NCI-H226 (cell line): ENCODE data around the gene LRRC75A.
A peak's percentile ranks its signal among the peaks of the same experiment; 100 is the strongest.
"Not testable (repeated sequence)": the region's sequence is repeated elsewhere in the genome, so short reads cannot be mapped to it uniquely, and the experiment has no call there.

Source experiments
- DNase-seq: peaks from one replicate; pipeline ENCODE4 v3.0.0-alpha.2; 2015

The LRRC75A gene

GRCh38 chr17:16447676-16448075 lies 44.3 kb downstream of the LRRC75A start:
- DNase-seq, result peak; percentile 66

DNA sequence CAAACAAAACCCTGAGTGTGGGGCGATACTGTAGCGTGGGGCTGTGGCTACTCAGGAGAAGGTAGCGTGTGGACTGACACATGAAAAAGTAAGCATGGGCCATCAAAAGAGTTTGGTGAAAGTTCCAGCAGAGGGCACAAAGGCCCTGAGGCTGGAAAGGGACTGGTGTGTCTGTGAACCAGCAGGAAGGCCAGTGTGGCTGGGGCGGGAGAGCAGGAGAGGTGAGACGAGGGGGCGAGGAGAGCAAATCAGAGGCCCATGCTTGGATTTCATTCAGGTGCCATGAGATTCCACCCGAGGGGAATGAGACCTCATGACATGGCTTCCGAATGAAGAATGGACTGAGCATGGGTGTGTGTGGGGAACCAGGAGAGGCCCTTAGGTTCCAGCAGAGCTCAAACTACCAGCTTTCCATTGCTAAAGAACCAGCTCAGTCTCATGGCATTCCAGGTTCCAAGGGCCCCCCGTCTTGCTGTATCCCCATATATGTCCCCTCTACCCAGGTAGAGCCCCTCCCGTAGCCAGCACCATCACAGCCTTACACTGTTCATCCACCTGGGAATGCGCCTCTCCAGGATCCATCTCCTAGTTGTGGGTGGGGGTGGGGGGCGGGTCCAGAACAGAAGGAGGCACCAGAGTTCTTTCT lies 45.5 kb downstream of the LRRC75A start:
- DNase-seq, result no peak

DNA sequence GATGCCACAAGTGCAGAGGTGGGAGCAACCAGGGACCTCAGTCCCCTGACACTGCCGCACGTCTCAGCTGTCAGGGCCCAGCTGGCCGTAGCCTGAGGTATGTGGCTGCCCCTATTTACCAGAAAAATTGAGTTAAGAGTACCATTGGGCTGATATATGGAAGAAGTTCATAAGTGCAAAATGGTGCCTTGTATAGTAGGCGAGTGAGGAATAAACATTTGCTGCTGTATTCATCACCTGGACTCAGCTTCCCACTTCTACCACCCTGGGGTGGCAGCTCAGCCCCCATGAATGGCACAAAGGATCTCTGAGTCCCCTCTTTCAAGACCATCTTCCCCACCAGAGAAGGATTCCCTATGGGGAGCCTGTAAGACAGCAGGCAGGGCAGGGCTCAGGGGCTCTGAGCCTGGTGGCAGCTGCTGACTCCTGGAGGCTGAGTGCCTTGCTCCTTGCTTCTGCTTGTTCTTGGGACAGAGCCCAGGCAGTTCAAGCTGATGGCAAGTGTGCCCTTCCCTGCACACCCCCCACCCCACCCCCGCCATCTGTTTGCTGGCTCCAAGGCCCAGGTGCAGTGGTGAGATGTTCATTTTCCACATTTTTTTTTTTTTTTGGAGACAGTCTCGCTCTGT lies 47.6 kb downstream of the LRRC75A start:
- no peak for DNase-seq

GRCh38 chr17:16443511-16444257 lies 48.3 kb downstream of the LRRC75A start:
- no peak for DNase-seq

- no peak for DNase-seq
Measured at GRCh38 chr17:16442594-16443510, 49.1 kb downstream of the LRRC75A start.

GRCh38 chr17:16442141-16442540 lies 49.9 kb downstream of the LRRC75A start:
- no peak for DNase-seq

DNA sequence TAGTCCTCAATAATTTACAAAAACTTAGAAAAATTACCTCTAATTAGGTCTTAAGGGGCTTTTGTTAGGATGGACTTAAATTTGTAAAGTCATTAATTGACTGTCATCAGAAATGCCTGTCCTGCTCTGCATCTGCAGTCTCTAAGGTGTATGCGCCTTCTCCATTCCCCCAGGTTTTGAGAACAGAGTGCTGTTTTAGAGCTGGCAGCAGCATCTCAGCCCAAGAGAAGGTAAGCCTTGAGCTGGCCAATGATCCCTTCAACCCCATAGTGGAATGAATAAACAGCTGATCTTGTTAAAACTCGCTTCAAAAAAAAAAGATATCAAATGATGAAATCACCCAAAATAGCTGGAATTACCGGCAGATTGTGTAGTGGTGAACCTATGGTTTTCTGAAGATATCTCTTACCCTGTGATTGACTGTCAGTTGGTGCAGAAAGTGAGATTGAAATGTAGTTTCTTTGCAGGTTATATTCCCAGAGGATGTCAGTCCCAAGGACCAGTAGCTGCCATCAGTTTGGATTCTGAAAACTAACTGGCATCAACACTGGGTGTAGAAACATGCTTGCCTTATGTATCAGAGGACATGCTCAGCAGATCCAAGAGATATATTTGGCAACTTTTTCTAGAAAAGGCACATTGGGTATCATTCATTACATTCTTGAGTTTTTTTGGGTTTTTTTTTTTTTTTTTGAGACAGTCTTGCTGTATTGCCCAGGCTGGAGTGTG lies 50.9 kb downstream of the LRRC75A start:
- DNase-seq, result no peak

DNA sequence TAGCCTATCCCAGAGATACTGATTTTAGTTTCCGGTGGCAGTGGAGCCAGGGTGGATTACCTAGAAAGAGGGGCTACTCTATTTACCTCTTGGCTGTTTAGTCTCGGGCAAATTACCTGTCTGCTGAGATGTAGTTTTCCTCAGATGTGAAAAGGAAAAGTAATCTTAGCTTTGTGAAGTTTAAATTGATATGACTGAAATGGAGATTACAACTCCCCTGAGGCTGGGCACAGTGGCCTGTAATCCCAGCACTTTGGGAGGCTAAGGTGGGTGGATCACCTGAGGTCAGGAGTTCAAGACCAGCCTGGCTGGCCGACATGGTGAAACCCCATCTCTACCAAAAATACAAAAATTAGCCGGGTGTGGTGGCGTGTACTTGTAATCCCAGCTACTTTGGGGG lies 51.6 kb downstream of the LRRC75A start:
- DNase-seq, result not testable (repeated sequence)

- no peak for DNase-seq
Measured at GRCh38 chr17:16439811-16440351, 52.1 kb downstream of the LRRC75A start.

- no peak for DNase-seq
Measured at GRCh38 chr17:16439303-16439791, 52.6 kb downstream of the LRRC75A start.

DNA sequence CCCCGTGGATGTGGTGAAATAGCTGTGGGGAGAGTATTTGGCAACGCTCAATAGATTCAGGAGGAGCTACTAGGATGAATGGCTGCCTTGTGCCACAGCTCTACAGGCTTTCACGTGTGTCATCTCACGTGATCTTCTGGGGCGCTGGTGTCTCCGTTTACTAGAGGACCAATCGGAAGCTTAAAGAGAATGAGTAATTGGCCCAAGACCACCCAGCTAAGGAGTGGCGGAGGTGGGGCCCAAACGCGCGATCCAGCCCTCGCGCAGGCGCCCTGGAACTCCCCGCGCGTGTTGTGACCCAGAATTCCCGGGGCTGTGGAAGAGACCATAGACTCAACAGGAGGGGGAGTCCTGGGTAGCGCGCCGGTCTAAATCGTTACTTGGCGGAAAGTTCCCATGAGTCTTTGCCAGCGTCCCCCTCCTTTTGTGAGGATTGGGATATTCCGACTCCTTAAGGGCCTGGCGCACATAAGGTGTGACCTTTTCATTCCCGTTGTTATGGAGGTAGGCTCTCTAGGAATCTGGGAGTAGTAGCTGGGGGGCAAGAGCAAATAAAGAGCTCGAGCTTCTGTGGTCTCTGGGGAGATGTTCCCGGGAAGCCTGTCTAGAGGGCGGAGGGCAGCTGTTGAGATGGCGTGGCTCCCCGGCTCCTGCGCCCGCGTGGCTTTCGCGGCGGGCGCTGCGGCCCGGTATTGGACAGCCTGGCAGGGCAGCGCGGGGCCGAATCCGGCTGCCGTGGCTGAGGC lies 53.3 kb downstream of the LRRC75A start:
- peak; percentile 98 for DNase-seq

DNA sequence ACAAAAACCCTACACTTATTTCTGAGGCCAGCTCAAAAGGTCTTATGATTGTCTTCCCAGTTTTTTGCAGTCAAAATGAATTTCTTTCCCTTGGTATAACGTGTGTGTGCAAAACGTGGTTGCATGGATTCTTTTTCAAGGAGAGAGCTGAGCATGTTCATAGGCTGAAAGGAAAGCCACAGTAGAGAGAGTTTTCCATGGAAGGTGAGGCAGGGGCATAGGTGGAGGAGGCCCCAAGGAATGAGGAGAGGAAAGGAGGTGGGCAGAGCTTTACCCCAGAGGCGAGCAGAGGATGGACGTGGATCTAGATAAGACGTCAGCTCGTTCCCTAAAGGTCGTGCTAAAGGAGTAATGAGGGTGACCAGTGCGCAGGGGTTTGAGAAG lies 53.8 kb downstream of the LRRC75A start:
- DNase-seq, result no peak

DNA sequence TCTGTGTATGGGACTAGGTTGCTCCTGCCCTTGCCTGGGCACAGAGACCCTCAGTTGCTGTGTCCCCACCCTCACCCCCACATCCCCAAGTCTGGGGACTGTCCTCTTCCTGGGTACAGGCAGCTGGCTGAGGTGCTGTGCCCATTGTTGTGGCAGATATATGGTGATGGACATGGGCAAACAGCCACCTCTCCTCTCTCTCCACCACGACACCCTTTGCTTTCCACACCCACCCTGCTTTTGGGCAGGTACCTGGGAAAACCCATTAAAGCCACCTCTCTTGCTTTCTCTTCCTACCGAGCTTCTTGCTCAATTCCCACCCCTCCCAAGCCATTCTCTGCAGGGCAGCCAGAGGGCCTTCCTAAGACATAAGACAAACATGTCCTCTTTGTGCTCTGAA lies 54.9 kb downstream of the LRRC75A start:
- no peak for DNase-seq

DNA sequence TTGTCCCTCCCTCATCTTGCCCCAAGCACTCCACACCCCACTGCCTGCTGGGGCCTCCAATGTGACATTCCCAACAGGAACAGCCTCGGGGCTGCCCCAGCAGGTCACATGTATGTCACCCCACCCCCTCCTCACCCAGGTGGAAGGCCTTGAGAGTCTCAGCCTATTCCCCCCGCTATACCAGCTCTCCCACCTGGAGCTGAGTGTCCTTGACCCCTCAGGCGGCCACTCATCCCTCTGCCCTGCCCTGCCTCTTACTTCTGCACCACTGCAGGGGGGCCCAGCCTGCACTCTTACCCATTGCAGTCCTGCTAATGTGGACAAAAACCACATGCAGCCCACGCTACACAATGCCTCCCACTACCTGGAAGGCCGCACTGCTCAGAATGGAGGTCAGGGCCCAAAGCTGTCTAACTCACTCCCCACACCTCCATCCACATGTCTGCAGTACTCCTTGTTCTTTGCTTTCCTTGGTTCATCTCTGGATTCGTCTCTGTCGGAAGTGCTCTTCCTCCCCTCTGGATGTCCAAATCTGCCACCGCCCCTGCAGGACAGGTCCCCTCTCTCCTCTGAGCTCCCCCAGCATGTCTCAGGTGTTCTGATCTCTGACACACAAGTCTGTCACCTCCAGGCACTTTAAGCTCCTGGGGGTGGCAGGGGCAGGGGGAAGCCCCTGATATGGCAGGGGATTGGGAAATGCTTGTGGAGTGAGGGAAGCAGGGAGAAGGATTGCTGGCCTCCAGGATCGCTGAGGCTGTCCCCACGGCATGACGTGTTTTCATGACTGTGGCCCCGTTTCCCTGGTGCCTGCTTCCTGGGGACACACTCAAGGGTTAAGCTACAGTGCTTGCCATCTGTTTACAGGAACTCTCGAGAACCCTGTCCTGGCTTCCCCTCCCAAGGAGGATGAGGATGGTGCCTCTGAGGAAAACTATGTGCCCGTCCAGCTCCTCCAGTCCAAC lies 55.8 kb downstream of the LRRC75A start:
- DNase-seq, result no peak

GRCh38 chr17:16434662-16435061 lies 57.3 kb downstream of the LRRC75A start:
- DNase-seq, result no peak

DNA sequence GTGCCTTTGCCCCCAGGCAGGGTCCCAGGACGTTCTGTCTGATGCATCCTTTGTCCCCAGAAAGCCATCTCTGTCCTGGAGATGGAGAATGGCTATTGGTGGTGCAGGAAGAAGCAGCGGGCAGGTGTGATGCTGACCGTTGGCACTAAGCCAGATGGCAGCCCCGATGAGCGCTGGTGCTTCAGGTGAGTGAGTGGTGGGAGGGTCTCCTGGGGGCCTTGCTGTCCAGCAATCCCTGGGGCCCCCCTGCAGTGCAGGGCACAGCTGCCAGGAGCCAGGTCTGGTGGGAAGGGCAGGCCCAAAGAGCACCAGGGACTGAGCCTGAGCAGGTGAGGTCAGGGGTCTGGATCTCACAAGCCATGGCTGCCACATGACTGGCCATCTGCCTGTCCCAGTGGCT lies 58.5 kb downstream of the LRRC75A start:
- no peak for DNase-seq

DNA sequence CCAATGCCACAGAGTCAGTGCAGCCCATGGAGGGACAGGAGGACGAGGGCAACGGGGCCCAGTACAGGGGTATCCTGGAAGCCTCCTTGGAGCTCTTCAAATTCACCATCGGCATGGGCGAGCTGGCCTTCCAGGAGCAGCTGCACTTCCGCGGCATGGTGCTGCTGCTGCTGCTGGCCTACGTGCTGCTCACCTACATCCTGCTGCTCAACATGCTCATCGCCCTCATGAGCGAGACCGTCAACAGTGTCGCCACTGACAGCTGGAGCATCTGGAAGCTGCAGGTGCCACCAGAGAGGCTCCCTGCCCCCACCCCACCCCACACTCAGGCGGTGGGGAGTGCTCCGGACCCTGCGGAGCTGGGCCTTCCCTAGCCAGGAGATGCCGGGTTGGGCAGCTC lies 60.0 kb downstream of the LRRC75A start:
- DNase-seq, result no peak

GRCh38 chr17:16430650-16431049 lies 61.3 kb downstream of the LRRC75A start:
- no peak for DNase-seq

GRCh38 chr17:16429083-16429482 lies 62.9 kb downstream of the LRRC75A start:
- no peak for DNase-seq
